Coronary artery (tissue), 2 donors: Measurements from ENCODE around the gene MAP4K3.

Experiments
- DNase-seq: peaks from one replicate; pipeline ENCODE4 v3.0.0-alpha.2; 2017; ENCODE audit warnings: low spot score
- H3K27ac ChIP-seq, 2 donors: fragments of 200-600 bp; sonication (generic); one replicate each; pipeline ENCODE4 v1.5.1; 2016 to 2019
- H3K4me3 ChIP-seq: fragments of 200-600 bp; sonication (generic); 2 replicates; pipeline ENCODE4 v1.5.1; 2016; ENCODE audit warnings: mild to moderate bottlenecking, moderate library complexity
- CTCF ChIP-seq: fragments of 200-600 bp; sonication (generic); IDR thresholded peaks from one replicate; pipeline ENCODE4 v1.5.1; 2019; ENCODE audit warnings: antibody characterized with exemption

The MAP4K3 gene

GRCh38 chr2:39422700-39423099 is 14.4 kb downstream of the MAP4K3 start:
- no peak overlapping the region for H3K27ac ChIP-seq
- DNase-seq, result no peak
- TF ChIP-seq CTCF, result no peak

GRCh38 chr2:39421354-39421753 is 15.7 kb downstream of the MAP4K3 start:
- Histone ChIP-seq H3K27ac (no peak overlapping the region), H3K4me3 (no peak overlapping the region)
- DNase-seq, result no peak
- TF ChIP-seq CTCF, result no peak

More at GRCh38 chr2:39422700-39423099, 14.4 kb downstream of the MAP4K3 start:
- no peak overlapping the region for H3K4me3 ChIP-seq

- no peak for TF ChIP-seq CTCF
- H3K4me3 ChIP-seq, result peak overlapping the region; percentile 11
- H3K27ac ChIP-seq, result no peak overlapping the region
- DNase-seq, result no peak
Measured at GRCh38 chr2:39419282-39420223, 17.5 kb downstream of the MAP4K3 start.

GRCh38 chr2:39418491-39418890 is 18.6 kb downstream of the MAP4K3 start:
- no peak for TF ChIP-seq CTCF
- H3K27ac ChIP-seq, result no peak overlapping the region

GRCh38 chr2:39416140-39416539 is 20.9 kb downstream of the MAP4K3 start:
- H3K4me3 ChIP-seq, result no peak overlapping the region
- no peak for TF ChIP-seq CTCF
- no peak for DNase-seq
- H3K27ac ChIP-seq, result no peak overlapping the region

More at GRCh38 chr2:39418491-39418890, 18.6 kb downstream of the MAP4K3 start:
- H3K4me3 ChIP-seq, result no peak overlapping the region
- no peak for DNase-seq

- no peak for TF ChIP-seq CTCF
- Histone ChIP-seq H3K27ac (no peak overlapping the region), H3K4me3 (no peak overlapping the region)
- DNase-seq, result no peak
Measured at GRCh38 chr2:39413063-39413737, 23.9 kb downstream of the MAP4K3 start.
